ENCODE results near the gene CTSL.

GRCh38 chr9:87746186-87746585 is 20.3 kb downstream of the CTSL start:
- no peak for TF ChIP-seq POLR2A (IDR thresholded peaks at IDR 0.05)
- no peak for TF ChIP-seq CTCF (IDR thresholded peaks at IDR 0.05)

Data from heart left ventricle (tissue), 13 donors.